Measurements from ENCODE around the gene ETS1.

Gene ETS1

DNA sequence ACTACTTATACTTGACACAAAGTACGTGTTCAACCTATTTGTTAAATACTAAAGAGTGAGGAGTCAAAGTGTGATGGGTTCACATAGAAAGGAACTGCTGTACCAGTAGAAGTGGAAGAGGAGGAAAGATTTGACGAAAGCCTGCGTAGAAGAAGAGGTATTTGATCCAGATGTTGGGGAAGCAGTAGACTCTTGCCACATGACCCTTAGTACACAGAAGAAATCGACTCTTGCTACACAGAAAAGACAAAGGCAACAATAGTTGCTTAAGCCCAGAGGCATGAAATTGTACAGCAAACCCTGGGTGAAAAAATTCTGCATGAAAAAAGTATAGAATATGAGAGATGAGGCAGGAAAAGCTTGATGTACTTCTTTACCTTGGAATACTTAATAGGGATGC, 152.9 kb downstream of the ETS1 start:
- no peaks in the 10 kb centered on the region for H3K9me3 ChIP-seq (ENCODE audit: control insufficient read depth, insufficient read depth, low read depth, low read length)
- H3K36me3 ChIP-seq (ENCODE audit: control insufficient read depth in 2 of 2, insufficient read depth in 1 of 2, low read length in 2 of 2) = no peaks in the 10 kb centered on the region
- TF ChIP-seq KLF1 (tag by site-specific recombination; IDR thresholded peaks at IDR 0.05) (no peak), ZNF548 (tag by site-specific recombination; IDR thresholded peaks at IDR 0.05) (no peak), ZFP3 (tag by site-specific recombination; IDR thresholded peaks at IDR 0.05; ENCODE audit: low read depth) (no peak), ZNF776 (tag by site-specific recombination; IDR thresholded peaks at IDR 0.05; ENCODE audit: borderline replicate concordance) (no peak), ZNF48 (tag by site-specific recombination; IDR thresholded peaks at IDR 0.05) (no peak), ZNF311 (tag by site-specific recombination; IDR thresholded peaks at IDR 0.05; ENCODE audit: borderline replicate concordance) (no peak), ZBTB20 (tag by site-specific recombination; IDR thresholded peaks at IDR 0.05) (no peak), WT1 (tag by site-specific recombination; IDR thresholded peaks at IDR 0.05) (no peak)
- TF ChIP-seq, protein P1, sequence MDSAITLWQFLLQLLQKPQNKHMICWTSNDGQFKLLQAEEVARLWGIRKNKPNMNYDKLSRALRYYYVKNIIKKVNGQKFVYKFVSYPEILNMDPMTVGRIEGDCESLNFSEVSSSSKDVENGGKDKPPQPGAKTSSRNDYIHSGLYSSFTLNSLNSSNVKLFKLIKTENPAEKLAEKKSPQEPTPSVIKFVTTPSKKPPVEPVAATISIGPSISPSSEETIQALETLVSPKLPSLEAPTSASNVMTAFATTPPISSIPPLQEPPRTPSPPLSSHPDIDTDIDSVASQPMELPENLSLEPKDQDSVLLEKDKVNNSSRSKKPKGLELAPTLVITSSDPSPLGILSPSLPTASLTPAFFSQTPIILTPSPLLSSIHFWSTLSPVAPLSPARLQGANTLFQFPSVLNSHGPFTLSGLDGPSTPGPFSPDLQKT (IDR thresholded peaks at IDR 0.05; ENCODE audit: borderline replicate concordance, low read depth, low read length) = no peak
- TF ChIP-seq, protein P2, sequence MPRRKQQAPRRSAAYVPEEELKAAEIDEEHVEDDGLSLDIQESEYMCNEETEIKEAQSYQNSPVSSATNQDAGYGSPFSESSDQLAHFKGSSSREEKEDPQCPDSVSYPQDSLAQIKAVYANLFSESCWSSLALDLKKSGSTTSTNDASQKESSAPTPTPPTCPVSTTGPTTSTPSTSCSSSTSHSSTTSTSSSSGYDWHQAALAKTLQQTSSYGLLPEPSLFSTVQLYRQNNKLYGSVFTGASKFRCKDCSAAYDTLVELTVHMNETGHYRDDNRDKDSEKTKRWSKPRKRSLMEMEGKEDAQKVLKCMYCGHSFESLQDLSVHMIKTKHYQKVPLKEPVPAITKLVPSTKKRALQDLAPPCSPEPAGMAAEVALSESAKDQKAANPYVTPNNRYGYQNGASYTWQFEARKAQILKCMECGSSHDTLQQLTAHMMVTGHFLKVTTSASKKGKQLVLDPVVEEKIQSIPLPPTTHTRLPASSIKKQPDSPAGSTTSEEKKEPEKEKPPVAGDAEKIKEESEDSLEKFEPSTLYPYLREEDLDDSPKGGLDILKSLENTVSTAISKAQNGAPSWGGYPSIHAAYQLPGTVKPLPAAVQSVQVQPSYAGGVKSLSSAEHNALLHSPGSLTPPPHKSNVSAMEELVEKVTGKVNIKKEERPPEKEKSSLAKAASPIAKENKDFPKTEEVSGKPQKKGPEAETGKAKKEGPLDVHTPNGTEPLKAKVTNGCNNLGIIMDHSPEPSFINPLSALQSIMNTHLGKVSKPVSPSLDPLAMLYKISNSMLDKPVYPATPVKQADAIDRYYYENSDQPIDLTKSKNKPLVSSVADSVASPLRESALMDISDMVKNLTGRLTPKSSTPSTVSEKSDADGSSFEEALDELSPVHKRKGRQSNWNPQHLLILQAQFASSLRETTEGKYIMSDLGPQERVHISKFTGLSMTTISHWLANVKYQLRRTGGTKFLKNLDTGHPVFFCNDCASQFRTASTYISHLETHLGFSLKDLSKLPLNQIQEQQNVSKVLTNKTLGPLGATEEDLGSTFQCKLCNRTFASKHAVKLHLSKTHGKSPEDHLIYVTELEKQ (tag by site-specific recombination; IDR thresholded peaks at IDR 0.05; ENCODE audit: borderline replicate concordance) = no peak
- POLR2A ChIA-PET = no interaction called here
- H3K4me3 ChIP-seq (ENCODE audit: low read depth, low read length) = no peak overlapping the region
- no peak overlapping the region for H3K27ac ChIP-seq (ENCODE audit: extremely low read depth, low read depth, low read length)
- no peaks in the 10 kb centered on the region for H3K4me1 ChIP-seq (ENCODE audit: control insufficient read depth, insufficient read depth, low read length)
- CTCF ChIA-PET = interaction anchor here (0.6 to 0.7 kb wide), 2 partner anchors 65 to 389 kb away, joined by 3 read pairs; no protein-coding TSS in a partner anchor

DNA sequence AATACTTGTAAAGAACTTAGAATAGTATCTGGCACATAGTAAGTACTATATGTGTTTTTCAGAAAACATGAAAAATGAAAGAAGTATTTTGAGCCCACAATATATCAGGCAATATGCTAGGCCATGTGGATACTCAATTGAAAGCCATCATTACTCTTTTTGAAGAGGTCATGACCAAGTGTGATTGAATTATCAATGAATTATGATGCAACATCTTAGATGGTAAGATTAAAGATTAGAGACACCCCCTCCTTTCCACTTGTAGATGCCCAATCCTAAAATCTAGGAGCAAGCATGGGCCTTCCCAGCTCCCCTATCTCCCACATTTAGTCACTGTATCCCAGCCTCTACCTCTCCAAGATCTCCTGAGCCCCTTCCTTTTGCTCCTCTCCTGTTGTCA, 154.4 kb downstream of the ETS1 start:
- POLR2A ChIA-PET = no interaction called here
- Histone ChIP-seq H3K36me3 (ENCODE audit: control insufficient read depth in 2 of 2, insufficient read depth in 1 of 2, low read length in 2 of 2) (no peaks in the 10 kb centered on the region), H3K4me1 (ENCODE audit: control insufficient read depth, insufficient read depth, low read length) (no peaks in the 10 kb centered on the region), H3K4me3 (ENCODE audit: low read depth, low read length) (no peak overlapping the region), H3K27ac (ENCODE audit: extremely low read depth, low read depth, low read length) (no peak overlapping the region), H3K9me3 (ENCODE audit: control insufficient read depth, insufficient read depth, low read depth, low read length) (no peaks in the 10 kb centered on the region)
- no peak for TF ChIP-seq ZNF549 (tag by site-specific recombination; IDR thresholded peaks at IDR 0.05)
- CTCF ChIA-PET = no interaction called here

DNA sequence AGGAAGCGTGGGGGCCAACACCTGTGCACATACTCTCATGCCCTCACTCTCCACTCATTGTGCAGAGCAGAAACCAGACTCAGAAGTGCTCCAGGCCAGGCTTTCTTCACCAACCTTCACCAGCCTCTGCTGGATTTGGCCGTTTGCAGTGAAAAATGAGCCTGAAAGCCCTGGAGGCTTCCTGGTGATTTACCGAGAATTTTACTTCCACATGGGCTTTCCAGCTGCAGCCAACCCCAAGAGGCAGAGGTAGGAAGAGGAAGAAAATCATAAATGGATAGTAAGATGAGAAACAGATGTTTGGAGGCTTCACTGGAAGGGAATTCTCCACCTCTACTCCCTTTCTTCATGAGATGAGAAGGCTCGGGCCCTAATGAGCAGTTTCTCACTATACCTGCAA, 155.4 kb downstream of the ETS1 start:
- Histone ChIP-seq H3K9me3 (ENCODE audit: control insufficient read depth, insufficient read depth, low read depth, low read length) (no peaks in the 10 kb centered on the region), H3K4me1 (ENCODE audit: control insufficient read depth, insufficient read depth, low read length) (no peaks in the 10 kb centered on the region), H3K36me3 (ENCODE audit: control insufficient read depth in 2 of 2, insufficient read depth in 1 of 2, low read length in 2 of 2) (no peaks in the 10 kb centered on the region), H3K4me3 (ENCODE audit: low read depth, low read length) (no peak overlapping the region), H3K27ac (ENCODE audit: extremely low read depth, low read depth, low read length) (no peak overlapping the region)
- POLR2A ChIA-PET = no interaction called here
- TF ChIP-seq ZNF777 (tag by site-specific recombination; IDR thresholded peaks at IDR 0.05; ENCODE audit: borderline replicate concordance) = no peak
- TF ChIP-seq, protein P3, sequence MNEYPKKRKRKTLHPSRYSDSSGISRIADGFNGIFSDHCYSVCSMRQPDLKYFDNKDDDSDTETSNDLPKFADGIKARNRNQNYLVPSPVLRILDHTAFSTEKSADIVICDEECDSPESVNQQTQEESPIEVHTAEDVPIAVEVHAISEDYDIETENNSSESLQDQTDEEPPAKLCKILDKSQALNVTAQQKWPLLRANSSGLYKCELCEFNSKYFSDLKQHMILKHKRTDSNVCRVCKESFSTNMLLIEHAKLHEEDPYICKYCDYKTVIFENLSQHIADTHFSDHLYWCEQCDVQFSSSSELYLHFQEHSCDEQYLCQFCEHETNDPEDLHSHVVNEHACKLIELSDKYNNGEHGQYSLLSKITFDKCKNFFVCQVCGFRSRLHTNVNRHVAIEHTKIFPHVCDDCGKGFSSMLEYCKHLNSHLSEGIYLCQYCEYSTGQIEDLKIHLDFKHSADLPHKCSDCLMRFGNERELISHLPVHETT (tag by site-specific recombination; IDR thresholded peaks at IDR 0.05) = no peak
- TF ChIP-seq ZNF626 (tag by site-specific recombination; IDR thresholded peaks at IDR 0.05) = no peak
- TF ChIP-seq ZNF155 (tag by site-specific recombination; IDR thresholded peaks at IDR 0.05) = no peak
- TF ChIP-seq GFI1B (tag by site-specific recombination; IDR thresholded peaks at IDR 0.05) = no peak
- TF ChIP-seq, protein P4, sequence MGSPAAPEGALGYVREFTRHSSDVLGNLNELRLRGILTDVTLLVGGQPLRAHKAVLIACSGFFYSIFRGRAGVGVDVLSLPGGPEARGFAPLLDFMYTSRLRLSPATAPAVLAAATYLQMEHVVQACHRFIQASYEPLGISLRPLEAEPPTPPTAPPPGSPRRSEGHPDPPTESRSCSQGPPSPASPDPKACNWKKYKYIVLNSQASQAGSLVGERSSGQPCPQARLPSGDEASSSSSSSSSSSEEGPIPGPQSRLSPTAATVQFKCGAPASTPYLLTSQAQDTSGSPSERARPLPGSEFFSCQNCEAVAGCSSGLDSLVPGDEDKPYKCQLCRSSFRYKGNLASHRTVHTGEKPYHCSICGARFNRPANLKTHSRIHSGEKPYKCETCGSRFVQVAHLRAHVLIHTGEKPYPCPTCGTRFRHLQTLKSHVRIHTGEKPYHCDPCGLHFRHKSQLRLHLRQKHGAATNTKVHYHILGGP (tag by site-specific recombination; IDR thresholded peaks at IDR 0.05) = no peak
- no peak for TF ChIP-seq KLF7 (tag by site-specific recombination; IDR thresholded peaks at IDR 0.05; ENCODE audit: borderline replicate concordance)
- TF ChIP-seq ZNF792 (tag by site-specific recombination; IDR thresholded peaks at IDR 0.05) = no peak
- no peak for TF ChIP-seq MZF1 (tag by site-specific recombination; IDR thresholded peaks at IDR 0.05; ENCODE audit: borderline replicate concordance)
- CTCF ChIA-PET = no interaction called here

Measured in HEK293 (cell line).